ENCODE data around the gene LMO1.

DNA sequence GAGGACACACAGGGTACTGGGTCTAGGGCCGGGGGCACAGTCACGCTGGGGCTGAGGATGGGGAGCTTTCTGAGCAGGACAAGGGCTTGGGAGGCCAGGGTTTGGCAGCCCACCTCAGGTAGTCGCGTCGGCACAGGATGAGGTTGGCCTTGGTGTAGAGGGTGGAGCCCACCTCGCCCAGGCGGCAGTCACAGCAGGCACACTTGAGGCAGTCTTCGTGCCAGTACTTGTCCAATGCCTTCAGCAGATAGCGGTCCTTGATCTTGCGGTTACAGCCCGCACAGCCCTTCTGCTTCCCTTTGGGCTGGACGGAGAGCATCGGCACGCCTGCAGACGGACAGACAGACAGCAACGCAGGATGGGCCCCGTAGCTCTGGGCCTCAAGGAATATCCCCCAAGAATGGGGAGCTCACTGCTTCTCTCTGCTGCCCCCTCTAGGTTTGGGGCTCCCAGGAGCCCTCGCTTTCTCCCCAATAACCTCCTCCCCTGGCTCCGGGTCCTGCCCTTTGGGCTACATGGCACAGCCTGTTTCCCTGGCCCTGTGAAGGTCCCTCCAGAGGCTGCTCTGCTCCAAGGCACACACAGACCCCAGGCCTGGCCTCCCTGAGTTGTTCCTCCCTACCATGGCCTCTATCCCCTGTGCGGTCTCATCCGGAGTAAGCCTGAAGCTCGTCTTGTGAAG, 33.4 kb downstream of the LMO1 start:
- TF ChIP-seq, protein P1, sequence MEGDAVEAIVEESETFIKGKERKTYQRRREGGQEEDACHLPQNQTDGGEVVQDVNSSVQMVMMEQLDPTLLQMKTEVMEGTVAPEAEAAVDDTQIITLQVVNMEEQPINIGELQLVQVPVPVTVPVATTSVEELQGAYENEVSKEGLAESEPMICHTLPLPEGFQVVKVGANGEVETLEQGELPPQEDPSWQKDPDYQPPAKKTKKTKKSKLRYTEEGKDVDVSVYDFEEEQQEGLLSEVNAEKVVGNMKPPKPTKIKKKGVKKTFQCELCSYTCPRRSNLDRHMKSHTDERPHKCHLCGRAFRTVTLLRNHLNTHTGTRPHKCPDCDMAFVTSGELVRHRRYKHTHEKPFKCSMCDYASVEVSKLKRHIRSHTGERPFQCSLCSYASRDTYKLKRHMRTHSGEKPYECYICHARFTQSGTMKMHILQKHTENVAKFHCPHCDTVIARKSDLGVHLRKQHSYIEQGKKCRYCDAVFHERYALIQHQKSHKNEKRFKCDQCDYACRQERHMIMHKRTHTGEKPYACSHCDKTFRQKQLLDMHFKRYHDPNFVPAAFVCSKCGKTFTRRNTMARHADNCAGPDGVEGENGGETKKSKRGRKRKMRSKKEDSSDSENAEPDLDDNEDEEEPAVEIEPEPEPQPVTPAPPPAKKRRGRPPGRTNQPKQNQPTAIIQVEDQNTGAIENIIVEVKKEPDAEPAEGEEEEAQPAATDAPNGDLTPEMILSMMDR (IDR thresholded peaks at IDR 0.05), result no peak
- TF ChIP-seq POLR2A (IDR thresholded peaks at IDR 0.05), result no peak
